ENCODE results near the gene TRIM33.

Gene TRIM33

DNA sequence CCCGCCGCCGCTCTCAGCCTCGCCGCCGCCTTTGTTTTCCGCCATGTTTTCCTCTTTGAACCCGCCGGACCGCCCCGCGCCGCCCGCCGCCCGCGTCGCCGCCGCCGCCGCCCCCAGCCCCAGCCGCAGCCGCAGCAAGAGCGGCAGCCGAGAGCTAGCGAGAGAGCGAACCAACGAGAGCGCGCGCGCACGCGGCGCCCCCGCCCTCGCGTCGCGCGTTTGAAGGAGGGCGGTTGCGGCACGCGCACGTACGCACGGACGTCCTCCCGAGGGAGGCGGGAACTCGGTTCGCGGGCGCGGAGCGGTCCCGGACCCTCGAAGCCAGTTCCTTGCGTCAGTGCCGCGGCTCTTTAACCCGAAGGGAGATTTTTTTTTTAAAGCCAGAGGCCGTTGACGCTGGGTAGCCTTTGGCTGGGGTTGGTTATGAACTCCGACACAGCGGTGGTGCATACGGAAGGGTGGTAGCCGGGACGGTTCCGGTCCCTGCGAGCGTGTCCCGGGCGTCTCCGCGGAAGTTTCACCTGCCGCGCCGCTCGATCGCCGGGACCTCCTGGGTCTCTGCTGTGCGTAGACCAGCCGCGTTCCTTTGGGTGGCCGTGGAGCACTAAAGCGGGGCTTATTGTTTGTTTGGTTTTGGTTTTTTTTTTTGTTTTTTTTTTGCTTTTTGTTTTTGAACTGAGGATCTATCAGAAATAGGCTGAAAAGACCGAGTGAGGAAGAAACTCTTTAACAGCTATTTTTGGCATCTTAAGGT, at the start of gene TRIM33:
TRIM33 (minus strand) TSS at position 172 of the 754 bp plus-strand sequence; CDS start at position 45, 127 bp downstream.
- DNase-seq = peak; percentile 92

- no peak for DNase-seq
Measured at GRCh38 chr1:114559356-114559755, 48.4 kb upstream of the TRIM33 start.

DNA sequence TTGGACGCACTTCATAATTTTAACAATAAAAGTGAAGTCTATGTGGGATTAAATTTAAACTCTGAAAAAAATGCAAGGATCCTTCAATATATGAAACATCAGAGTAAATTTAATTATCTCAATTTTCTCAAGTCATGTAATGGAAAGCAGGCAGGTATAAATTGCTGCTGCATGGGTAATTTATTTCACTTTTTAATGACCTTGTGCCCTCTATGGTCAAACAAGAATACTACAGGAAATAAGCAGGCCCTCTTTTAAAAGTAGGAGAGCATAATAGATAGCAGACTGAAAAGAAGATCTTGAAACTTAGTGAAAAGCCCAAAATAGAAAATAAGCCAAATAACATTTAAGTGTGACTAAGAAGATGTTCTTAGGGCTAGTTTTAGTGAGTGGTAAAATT, 47.5 kb upstream of the TRIM33 start:
- peak; percentile 44 for DNase-seq

DNA sequence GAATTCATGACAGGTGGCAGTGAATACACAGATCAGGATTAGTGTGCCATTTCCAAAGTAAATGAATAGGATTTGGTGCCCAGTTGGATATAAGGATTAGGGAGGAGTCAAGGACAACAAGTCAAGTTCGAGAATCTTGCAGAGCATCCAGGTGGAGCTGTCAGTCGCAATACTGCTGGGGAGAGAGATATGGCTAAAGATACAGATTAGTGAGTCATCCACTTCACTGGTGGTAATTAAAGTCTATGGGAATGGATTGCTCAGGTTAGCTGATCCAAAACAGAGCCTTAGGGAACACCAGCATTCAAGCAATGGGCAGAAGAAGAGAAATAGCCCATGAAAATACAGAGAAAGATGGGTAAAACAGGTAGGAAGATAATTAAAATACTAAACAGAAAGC, 43.6 kb upstream of the TRIM33 start:
- no peak for DNase-seq

DNA sequence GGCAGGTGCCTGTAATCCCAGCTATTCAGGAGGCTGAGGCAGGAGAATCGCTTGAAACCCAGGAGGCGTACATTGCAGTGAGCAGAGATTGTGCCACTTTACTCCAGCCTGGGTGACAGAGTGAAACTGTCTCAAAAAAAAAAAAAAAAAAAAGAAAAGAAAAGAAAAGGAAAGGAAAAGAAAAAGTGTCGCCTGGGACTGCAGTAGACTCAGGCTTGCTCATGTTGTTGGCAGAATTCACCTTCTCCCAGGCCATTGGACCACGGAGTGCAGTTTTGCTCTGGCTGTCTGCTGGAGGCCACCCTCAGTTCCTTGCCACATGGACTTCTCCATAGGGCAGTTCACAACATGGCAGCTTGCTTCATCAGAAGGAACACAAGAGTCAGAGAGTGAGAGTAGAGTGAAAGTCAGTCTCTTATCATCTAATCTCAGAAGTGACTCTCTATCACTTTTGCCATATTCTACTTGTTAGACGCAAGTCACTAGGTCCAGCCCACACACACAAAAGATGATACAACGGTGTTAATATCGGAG, 41.2 kb upstream of the TRIM33 start:
- no peak for DNase-seq

DNA sequence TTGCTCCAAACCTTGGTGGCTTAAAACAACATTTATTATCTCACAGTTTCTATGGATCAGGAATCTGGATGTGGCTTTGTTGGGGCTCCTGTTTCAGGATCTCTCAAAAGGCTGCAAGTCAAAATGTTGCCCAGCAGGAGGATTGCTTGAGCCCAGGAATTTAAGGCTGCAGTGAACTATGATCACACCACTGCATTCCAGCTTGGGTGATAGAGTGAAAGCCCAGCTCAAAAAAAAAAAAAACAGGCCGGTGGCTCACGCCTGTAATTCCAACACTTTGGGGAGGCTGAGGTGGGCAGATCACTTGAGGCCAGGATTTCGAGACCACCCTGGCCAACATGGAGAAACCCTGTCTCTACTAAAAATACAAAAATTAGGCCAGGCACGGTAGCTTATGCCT, 40.4 kb upstream of the TRIM33 start:
- no peak for DNase-seq

GRCh38 chr1:114550336-114550735, 39.3 kb upstream of the TRIM33 start:
- DNase-seq = no peak

DNA sequence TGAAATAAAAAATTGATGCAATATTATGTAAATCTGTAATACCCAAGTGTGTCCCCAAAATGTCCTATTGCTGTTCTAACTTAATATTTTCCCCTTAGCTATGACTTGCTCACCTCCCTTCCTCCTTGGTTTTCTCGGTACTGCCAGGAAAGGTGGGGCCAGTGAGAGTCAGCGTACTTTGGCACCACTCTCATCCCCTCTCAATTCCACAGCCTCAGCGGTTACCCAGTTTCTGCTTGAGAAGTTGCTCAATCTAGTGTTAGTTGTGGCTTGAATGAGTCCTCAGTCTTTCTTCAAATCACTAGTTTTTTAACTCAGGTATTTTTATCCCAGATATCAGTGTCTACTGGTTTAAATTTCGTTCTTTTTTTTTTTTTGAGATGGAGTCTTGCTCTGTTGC, 38.1 kb upstream of the TRIM33 start:
- no peak for DNase-seq

GRCh38 chr1:114547076-114547475, 36.1 kb upstream of the TRIM33 start:
- DNase-seq = no peak

DNA sequence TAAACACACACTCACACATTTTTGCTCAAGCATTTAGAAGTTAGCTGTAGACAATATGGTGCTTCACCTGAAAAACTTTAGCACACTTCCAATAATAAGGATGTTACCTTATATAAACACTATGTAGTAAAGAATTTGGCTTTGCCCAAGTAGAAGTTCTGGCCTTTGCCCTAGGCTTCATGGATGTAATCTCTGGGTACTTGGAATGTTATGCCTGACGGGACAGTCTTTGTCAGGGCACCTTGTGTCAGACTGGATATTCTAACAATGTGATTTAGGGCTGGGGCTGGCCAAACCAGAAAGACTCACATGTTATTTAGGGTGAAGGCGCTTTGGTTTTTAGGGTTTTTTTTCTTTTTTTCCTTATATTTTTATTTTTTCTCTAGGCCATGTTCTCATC, 34.8 kb upstream of the TRIM33 start:
- DNase-seq = no peak

GRCh38 chr1:114545315-114545714, 34.3 kb upstream of the TRIM33 start:
- no peak for DNase-seq

DNA sequence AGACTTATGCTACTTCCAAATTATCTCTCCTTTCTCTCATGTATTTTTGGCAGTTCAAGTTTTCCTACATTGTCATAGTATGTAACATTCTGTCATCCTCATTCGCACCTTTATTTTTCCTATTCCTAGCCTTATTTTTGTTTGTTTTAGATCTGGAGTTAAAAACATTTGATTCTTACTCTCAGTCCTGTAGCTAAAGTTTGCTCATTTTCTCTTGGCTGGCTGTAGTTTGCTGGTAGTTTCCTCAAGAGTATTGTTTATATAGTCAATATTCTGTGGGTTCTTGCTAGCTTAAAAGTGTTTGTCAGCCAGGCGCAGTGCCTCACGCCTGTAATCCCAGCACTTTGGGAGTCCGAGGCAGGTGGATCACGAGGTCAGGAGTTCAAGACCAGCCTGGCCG, 29.8 kb upstream of the TRIM33 start:
- no peak for DNase-seq

DNA sequence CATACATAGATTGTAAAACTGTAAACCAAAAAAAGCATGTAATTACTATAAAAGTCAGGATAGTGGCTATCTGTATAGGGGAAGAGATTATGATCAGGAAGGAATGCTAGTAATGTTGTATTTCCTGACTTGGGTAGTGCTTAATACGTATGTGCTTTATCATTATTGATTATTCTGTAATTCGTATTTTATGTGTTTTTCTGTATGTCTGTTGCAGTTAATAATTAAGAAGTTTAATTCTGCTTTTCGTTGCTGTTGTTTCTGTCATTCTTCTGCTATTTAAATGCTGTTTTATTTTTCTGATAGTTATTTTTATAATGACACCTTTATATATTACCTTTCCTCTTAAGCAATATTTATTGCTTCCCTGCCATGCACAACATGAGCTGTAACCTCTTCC, 29.3 kb upstream of the TRIM33 start:
- no peak for DNase-seq

- no peak for DNase-seq
Measured at GRCh38 chr1:114536043-114536442, 25.0 kb upstream of the TRIM33 start.

DNA sequence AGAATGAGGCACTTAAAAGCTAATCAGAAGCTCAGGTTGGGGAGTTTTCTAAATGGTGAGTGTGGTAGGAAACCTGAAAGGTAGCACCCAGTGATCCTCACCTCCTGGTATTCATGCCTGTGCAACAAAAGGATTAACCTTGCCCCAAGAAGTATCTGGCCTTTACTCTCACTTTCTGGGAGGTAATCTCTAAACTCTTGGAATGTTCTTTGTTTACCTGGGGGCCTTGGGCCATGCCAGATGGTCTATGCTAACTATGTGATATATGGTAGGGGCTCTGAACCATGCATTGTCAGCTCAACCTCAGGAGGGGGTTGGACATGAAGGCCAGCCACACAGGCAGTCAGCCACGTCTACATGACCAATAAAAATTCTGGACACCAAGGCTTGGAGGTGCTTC, 24.4 kb upstream of the TRIM33 start:
- DNase-seq = no peak

DNA sequence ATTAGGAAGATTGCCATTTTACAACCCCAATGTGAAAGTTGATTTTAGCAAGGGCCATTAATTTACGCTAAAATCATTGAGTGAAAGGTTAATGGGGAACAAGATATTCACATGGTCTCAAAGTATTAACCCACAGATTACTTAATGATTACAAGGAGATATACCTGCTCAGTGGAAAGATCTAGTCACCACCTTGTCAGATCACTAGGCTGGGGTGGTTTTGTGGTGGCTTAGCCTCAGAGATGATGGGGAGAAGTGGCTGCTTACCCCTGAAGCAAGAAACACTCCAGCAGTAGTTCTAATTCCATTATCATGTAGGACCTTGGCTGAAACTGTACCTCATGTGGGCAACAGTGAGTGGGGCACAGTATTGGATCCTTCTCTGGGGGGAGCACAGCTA, 20.1 kb upstream of the TRIM33 start:
- DNase-seq = no peak

GRCh38 chr1:114530224-114530623, 19.2 kb upstream of the TRIM33 start:
- no peak for DNase-seq

DNA sequence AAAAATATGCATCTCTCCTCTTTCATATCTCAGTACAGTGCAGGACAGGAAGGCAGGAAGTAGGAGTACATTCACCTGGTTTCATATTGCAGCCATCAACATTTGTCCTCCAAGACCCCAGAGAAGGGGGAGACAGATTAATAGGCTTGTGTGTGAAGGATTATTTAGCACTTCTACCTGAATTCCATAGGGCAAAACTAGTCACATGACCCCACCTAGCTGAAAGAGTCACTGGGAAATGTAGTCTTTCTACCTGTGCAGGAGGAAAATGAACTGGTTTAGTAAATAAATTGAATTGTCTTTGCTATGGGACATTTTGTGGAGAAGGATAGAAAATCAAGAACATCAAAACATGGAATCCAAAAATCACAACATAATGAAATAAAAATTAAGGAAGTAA, 13.9 kb upstream of the TRIM33 start:
- DNase-seq = no peak

DNA sequence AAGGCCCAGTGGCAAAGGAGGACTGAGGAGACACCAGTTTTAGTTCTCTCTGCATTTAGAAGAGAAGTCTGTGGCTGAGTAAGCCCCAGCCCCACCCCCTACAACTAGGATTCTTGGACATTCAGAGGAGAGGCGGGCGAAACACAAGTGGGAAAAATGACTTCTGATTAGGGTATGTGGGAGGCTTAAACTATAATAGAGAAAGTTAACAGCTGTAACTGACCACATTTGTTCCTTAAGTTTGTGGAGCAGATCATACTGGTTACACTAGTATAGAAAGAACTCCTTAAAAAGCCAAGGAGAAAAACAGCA, 11.2 kb upstream of the TRIM33 start:
- no peak for DNase-seq

- DNase-seq = no peak
Measured at GRCh38 chr1:114521396-114522263, 10.6 kb upstream of the TRIM33 start.

DNA sequence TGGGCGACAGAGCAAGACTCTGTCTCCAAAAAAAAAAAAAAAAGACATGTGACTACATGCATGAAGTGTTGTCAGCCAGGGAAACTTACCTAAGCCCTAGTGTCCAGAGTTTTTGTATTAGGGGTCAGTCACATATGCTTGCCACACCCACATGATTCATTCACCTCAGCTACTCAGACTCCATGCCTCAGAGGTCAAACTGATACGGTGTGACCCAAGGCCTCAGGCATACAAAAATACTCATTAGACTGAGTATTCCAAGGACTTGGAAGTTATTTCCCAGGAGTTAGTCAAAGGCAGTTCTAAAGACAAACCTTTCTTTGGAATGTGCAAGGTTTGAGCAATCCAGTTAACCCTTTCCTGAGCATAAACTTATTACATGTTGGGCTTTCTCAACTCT, 6.3 kb upstream of the TRIM33 start:
- no peak for DNase-seq

DNA sequence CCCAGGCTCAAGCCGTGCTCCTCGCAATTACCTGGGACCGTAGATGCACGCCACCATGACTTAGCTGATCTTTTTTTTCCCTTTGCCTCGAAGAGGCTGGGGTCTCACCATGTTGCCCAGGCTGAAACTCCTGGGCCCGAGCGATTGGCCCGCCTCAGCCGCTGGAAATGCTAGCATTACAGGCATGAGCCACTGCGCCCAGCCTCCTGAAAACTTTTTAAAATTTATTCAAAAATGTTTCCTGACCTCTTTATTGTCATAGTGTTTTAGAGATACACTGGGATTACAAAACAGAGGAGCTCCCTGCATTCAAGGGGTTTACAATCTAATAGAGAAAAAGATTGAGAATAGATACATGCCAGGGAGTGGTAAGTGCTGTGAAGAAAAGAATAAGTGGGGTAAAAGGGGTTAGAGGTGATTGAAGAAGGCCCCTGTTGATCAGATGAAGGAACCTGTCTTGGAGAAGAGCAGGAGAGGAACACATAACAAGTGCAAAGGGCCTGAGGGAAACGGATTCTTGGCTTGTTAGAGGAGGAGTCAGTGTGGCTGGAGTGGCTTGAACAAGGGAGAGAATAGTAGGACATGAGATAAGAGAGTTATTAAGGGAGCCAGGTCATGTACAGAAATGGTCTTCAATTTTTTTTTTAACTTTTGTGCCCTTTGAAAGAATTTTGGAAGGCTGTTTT, 1.7 kb upstream of the TRIM33 start:
- DNase-seq = no peak

DNA sequence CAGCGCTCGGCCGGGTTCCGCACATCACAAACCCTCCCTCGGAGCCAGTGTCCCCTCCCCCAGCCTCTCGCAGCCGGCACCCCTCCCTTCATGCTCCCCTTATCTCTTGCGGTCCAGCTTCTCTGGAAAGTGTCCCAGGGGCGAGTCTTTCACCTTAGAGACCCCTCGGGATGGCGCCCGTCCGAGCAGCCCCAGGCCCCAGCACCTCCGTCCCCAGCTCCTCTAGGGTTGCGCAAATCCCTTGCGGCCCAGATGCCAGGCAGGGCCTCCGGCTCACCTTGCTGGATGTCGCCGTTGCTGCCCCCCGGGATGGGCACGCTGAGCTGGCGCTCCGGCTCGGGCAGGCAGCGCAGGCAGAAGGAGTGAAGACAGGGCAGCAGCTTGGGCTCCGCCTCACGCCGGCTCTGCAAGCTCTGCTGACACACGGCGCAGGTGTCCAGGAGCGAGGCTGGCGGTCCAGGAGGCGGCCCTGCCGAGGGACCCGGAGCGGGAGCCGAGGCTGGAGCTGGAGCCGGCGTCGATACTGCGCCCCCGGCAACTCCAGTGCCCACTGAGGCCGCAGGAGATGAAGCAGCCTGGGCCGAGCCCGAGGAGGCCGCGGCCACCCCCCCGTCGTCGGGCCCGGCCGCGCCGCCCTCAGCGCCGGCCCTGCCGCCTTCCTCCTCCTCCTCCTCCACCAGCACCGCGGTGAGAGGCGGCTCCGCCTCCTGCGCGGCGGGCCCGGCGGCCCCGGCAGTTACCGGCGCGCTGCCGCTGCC, 550 bp downstream of the TRIM33 start:
- DNase-seq = peak; percentile 47
